ENCODE measurements around the gene ZNF580. TPM values are rescaled to one million over a fixed set of nuclear protein-coding genes. Genes with fewer than 3 reads are reported as not detected.

The ZNF580 gene
- total and polyA plus RNA-seq, 2 of the 8 experiments (the other 6 are each of a cell fraction or from before 2014, with no cell fraction given) = 12.0 to 24.6 TPM

DNA sequence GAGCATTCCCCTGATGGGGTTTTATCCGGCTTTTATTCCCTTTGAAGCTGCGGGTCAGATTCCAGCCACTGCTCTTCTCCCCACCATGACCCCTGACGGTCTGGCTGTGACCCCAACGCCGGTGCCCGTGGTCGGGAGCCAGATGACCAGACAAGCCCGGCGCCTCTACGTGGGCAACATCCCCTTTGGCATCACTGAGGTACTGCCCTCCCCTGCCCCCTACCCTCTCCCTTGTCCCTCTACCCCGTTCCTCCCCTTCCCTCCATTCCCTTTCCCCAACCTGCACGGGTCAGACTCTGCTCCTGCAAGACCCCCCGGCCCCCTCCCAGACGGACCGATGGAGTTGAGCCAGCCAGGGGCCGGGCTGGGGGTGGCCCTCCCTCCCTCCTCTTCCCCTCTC lies 20.2 kb downstream of the ZNF580 start:
- Histone ChIP-seq H2AFZ (ENCODE audit: low read length) (no peak overlapping the region), H3K56ac (replicated peaks; ENCODE audit: insufficient read length, low read depth, low read length) (no peak overlapping the region), H4K5ac (ENCODE audit: insufficient read length, low read depth, low read length) (no peak overlapping the region), H3K4me1 (replicated peaks in 1 of 4; ENCODE audit: control insufficient read depth in 3 of 4, insufficient read depth in 4 of 4, low read length in 3 of 4) (peaks cover 3 to 16% (median 10%) of the 10 kb centered on the region in 4 experiments; a peak in 6 of 7 replicates), H2BK5ac (ENCODE audit: low read depth, low read length) (no peak overlapping the region), H3K9ac (replicated peaks in 1 of 4; ENCODE audit: extremely low read depth in 1 of 4, low read depth in 3 of 4, low read length in 3 of 4) (no peak overlapping the region), H3K79me1 (ENCODE audit: low read depth, low read length) (peaks cover 10% of the 10 kb centered on the region; the same call in 1 of the 2 replicates), H3K14ac (ENCODE audit: insufficient read length) (no peak overlapping the region), H3K23ac (ENCODE audit: insufficient read length) (no peak overlapping the region), H4K91ac (replicated peaks; ENCODE audit: insufficient read length, low read length) (no peak overlapping the region), H3K9me3 (ENCODE audit: insufficient read depth in 2 of 2, low read depth in 1 of 2, low read length in 1 of 2) (no peaks in the 10 kb centered on the region), H3K27me3 (replicated peaks in 1 of 4; ENCODE audit: control insufficient read depth in 3 of 4, extremely low read depth in 1 of 4, insufficient read depth in 3 of 4, low read length in 3 of 4) (no peaks in the 10 kb centered on the region), H2BK120ac (replicated peaks; ENCODE audit: low read depth, low read length) (no peak overlapping the region), H4K8ac (ENCODE audit: extremely low read depth, insufficient read depth, low read length) (no peak overlapping the region), H3K36me3 (ENCODE audit: control insufficient read depth in 2 of 4, insufficient read depth in 4 of 4, low read length in 3 of 4) (peaks cover 29 to 55% (median 44%) of the 10 kb centered on the region in 4 experiments), H3K18ac (ENCODE audit: extremely low read depth, low read length) (no peak overlapping the region), H2BK20ac (ENCODE audit: low read length) (no peak overlapping the region), H3K27ac (ENCODE audit: low read depth, low read length) (no peak overlapping the region), H3K79me2 (ENCODE audit: control insufficient read depth in 1 of 2, insufficient read depth in 2 of 2, low read length in 2 of 2) (peaks cover 43 to 85% of the 10 kb centered on the region in 2 experiments), H2BK12ac (ENCODE audit: low read depth, low read length) (no peak overlapping the region), H3K4me3 (ENCODE audit: extremely low read depth in 1 of 4, insufficient read depth in 2 of 4, low read depth in 3 of 4, low read length in 4 of 4) (no peak overlapping the region), H4K20me1 (replicated peaks in 1 of 2; ENCODE audit: control insufficient read depth in 1 of 2, insufficient read depth in 2 of 2, low read length in 2 of 2) (peaks cover 37 to 45% of the 10 kb centered on the region in 2 experiments), H3K4ac (replicated peaks; ENCODE audit: insufficient read length, low read depth, low read length) (no peak overlapping the region), H2BK15ac (ENCODE audit: low read length) (no peak overlapping the region), H3K4me2 (ENCODE audit: insufficient read depth in 1 of 2, low read depth in 2 of 2, low read length in 2 of 2) (no peak overlapping the region), H3K23me2 (ENCODE audit: low read depth, low read length) (peaks cover 8% of the 10 kb centered on the region), H2AK5ac (ENCODE audit: low read depth, low read length) (no peak overlapping the region)
- CTCF ChIA-PET (ENCODE audit: partially characterized antibody) = interaction anchor here (1.9 kb wide), 1 partner anchor 10 kb away, joined by 9 read pairs; no protein-coding TSS in a partner anchor
- POLR2A ChIA-PET (ENCODE audit: partially characterized antibody) = interaction anchor here (5.8 kb wide), 1 partner anchor 8 kb away, joined by 75 read pairs; no protein-coding TSS in a partner anchor
- 97% methylated on average over 8 of the region's 16 CpGs; no CpG with 5 or more reads in 1 of the 2 experiments for WGBS, 2 experiments (ENCODE audit: extremely low coverage in 1 of 2, insufficient coverage in 1 of 2, insufficient read length in 1 of 2, insufficient replicate concordance in 2 of 2, low coverage in 1 of 2, low lambda C conversion rate in 2 of 2, missing lambda C conversion rate in 1 of 2)
- DNase-seq (ENCODE audit: low read depth in 1 of 2, low spot score in 2 of 2) (no peak), FAIRE-seq (no peak)
- TF ChIP-seq SP2 (IDR thresholded peaks at IDR 0.05; ENCODE audit: low read length) (no peak), E2F6 (IDR thresholded peaks at IDR 0.05) (no peak), TAF1 (IDR thresholded peaks at IDR 0.05; ENCODE audit: low read depth, low read length) (no peak), KDM1A (IDR thresholded peaks at IDR 0.05; ENCODE audit: borderline replicate concordance, low read length) (no peak), GABPA (IDR thresholded peaks at IDR 0.05; ENCODE audit: borderline replicate concordance, insufficient read depth, low read length) (no peak), ZNF274 (IDR thresholded peaks at IDR 0.05; ENCODE audit: borderline replicate concordance, extremely low read depth, low read length) (no peak), SP4 (IDR thresholded peaks at IDR 0.05; ENCODE audit: low read length) (no peak), ASH2L (IDR thresholded peaks at IDR 0.05; ENCODE audit: low read length) (no peak)

Data from H1 (cell line).